ENCODE results near the gene TMEM185B.

Gene TMEM185B

DNA sequence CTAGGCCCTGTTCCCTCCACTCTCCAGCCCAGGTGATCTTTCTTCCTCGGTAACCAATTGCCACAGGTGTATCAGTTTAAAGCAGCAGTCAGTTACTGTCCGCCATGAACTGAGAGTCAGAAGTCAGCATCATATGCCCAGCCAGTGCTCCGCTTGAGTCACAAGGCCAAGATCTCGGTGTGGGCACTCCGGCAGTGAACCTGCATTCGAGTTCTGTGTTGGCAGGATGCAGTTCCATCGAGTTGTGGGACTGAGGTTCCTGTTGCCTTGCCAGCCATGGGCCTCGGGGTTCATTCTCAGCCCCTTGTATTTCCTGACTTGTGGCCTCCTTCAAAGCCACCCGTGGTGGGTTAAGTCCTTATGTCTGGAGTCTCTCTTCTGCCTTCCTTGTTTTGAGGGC, 3.1 kb upstream of the TMEM185B start:
- Histone ChIP-seq H3K79me2 (ENCODE audit: insufficient read depth, low read length) (peaks cover 18% of the 10 kb centered on the region), H2AFZ (ENCODE audit: low read length) (no peak overlapping the region), H4K20me1 (ENCODE audit: insufficient read depth, low read length, poor library complexity, severe bottlenecking) (peaks cover 3% of the 10 kb centered on the region), H3K4me2 (ENCODE audit: low read depth, low read length, poor library complexity, severe bottlenecking) (no peak overlapping the region), H3K9ac (ENCODE audit: low read depth, low read length, poor library complexity, severe bottlenecking) (no peak overlapping the region), H3K27me3 (ENCODE audit: insufficient read depth, low read length, poor library complexity, severe bottlenecking) (no peaks in the 10 kb centered on the region), H3K9me2 (replicated peaks; ENCODE audit: low read depth, low read length) (no peaks in the 10 kb centered on the region), H3K36me3 (ENCODE audit: insufficient read depth, low read length) (no peaks in the 10 kb centered on the region), H3K4me3 (ENCODE audit: low read length, poor library complexity, severe bottlenecking) (no peak overlapping the region), H3K9me3 (ENCODE audit: insufficient read depth, low read depth, low read length) (no peaks in the 10 kb centered on the region), H3K4me1 (ENCODE audit: insufficient read depth, low read length, poor library complexity, severe bottlenecking) (peaks cover 35% of the 10 kb centered on the region), H3F3A (ENCODE audit: low read depth) (no peaks in the 10 kb centered on the region)
- TF ChIP-seq, protein P1, sequence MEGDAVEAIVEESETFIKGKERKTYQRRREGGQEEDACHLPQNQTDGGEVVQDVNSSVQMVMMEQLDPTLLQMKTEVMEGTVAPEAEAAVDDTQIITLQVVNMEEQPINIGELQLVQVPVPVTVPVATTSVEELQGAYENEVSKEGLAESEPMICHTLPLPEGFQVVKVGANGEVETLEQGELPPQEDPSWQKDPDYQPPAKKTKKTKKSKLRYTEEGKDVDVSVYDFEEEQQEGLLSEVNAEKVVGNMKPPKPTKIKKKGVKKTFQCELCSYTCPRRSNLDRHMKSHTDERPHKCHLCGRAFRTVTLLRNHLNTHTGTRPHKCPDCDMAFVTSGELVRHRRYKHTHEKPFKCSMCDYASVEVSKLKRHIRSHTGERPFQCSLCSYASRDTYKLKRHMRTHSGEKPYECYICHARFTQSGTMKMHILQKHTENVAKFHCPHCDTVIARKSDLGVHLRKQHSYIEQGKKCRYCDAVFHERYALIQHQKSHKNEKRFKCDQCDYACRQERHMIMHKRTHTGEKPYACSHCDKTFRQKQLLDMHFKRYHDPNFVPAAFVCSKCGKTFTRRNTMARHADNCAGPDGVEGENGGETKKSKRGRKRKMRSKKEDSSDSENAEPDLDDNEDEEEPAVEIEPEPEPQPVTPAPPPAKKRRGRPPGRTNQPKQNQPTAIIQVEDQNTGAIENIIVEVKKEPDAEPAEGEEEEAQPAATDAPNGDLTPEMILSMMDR (conservative IDR thresholded peaks at IDR 0.05; ENCODE audit: low read length), result no peak
- TF ChIP-seq EZH2phosphoT487 (IDR thresholded peaks at IDR 0.05; ENCODE audit: borderline replicate concordance), result no peak

GRCh38 chr2:120225549-120226065, 2.4 kb upstream of the TMEM185B start:
- H3K4me1 ChIP-seq (ENCODE audit: insufficient read depth, low read length, poor library complexity, severe bottlenecking), result peaks cover 42% of the 10 kb centered on the region

DNA sequence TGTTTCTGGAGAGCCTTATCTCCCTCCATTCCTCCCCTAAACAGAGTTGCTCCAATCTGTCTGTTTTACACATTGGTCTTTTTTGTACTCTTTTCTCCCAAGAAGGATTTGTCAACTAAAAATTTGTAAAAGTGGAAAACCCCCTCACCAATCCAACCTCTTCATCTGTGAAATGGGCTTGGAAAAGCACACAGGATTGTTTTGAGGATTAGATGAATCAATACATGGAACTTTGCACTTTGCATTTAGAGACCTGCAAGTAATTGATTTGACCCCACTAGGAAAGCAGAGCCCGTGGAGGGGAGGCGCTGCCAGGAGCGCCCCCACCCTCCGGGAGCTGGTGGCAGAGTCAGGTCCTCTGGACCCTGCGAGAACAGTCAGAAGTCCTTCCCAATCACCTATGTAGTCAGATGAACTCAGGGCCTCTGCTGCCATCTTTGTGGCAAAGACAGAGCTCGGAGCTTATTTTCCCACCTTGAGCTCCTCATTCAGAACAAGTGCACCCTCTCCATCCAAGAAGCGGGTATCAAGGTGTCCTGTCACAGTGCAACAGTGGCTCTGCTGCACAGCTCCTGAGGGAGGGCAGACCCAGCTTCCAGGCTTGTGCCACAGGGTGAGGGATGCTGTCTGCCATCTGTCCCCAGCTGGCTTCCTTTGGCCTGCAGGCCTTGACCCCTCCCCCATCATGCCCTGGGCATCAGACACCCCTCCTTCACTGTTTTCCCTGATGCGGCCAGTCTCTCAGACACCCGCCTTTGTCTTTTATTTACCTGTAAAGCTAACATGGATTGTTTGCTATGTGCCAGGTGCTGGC, 1.7 kb upstream of the TMEM185B start:
- no peaks in the 10 kb centered on the region for H3K27me3 ChIP-seq (ENCODE audit: insufficient read depth, low read length, poor library complexity, severe bottlenecking)
- H3K79me2 ChIP-seq (ENCODE audit: insufficient read depth, low read length), result peaks cover 27% of the 10 kb centered on the region
- no peaks in the 10 kb centered on the region for H3K9me3 ChIP-seq (ENCODE audit: insufficient read depth, low read depth, low read length)
- H2AFZ ChIP-seq (ENCODE audit: low read length), result no peak overlapping the region
- no peaks in the 10 kb centered on the region for H3K9me2 ChIP-seq (replicated peaks; ENCODE audit: low read depth, low read length)
- H3K4me1 ChIP-seq (ENCODE audit: insufficient read depth, low read length, poor library complexity, severe bottlenecking), result peaks cover 44% of the 10 kb centered on the region
- no peak overlapping the region for H3K9ac ChIP-seq (ENCODE audit: low read depth, low read length, poor library complexity, severe bottlenecking)
- no peak overlapping the region for H3K4me3 ChIP-seq (ENCODE audit: low read length, poor library complexity, severe bottlenecking)
- H3F3A ChIP-seq (ENCODE audit: low read depth), result no peaks in the 10 kb centered on the region
- H4K20me1 ChIP-seq (ENCODE audit: insufficient read depth, low read length, poor library complexity, severe bottlenecking), result peaks cover 11% of the 10 kb centered on the region
- no peaks in the 10 kb centered on the region for H3K36me3 ChIP-seq (ENCODE audit: insufficient read depth, low read length)
- no peak for TF ChIP-seq EZH2phosphoT487 (IDR thresholded peaks at IDR 0.05; ENCODE audit: borderline replicate concordance)
- H3K4me2 ChIP-seq (ENCODE audit: low read depth, low read length, poor library complexity, severe bottlenecking), result no peak overlapping the region

More at GRCh38 chr2:120225549-120226065, 2.4 kb upstream of the TMEM185B start:
- Histone ChIP-seq H2AFZ (ENCODE audit: low read length) (no peak overlapping the region), H4K20me1 (ENCODE audit: insufficient read depth, low read length, poor library complexity, severe bottlenecking) (peaks cover 9% of the 10 kb centered on the region), H3K79me2 (ENCODE audit: insufficient read depth, low read length) (peaks cover 25% of the 10 kb centered on the region), H3F3A (ENCODE audit: low read depth) (no peaks in the 10 kb centered on the region), H3K9ac (ENCODE audit: low read depth, low read length, poor library complexity, severe bottlenecking) (no peak overlapping the region), H3K4me3 (ENCODE audit: low read length, poor library complexity, severe bottlenecking) (no peak overlapping the region), H3K36me3 (ENCODE audit: insufficient read depth, low read length) (no peaks in the 10 kb centered on the region), H3K4me2 (ENCODE audit: low read depth, low read length, poor library complexity, severe bottlenecking) (no peak overlapping the region), H3K9me3 (ENCODE audit: insufficient read depth, low read depth, low read length) (no peaks in the 10 kb centered on the region), H3K27me3 (ENCODE audit: insufficient read depth, low read length, poor library complexity, severe bottlenecking) (no peaks in the 10 kb centered on the region), H3K9me2 (replicated peaks; ENCODE audit: low read depth, low read length) (no peaks in the 10 kb centered on the region)
- TF ChIP-seq, protein P1 (conservative IDR thresholded peaks at IDR 0.05; ENCODE audit: low read length), result no peak
- TF ChIP-seq EZH2phosphoT487 (IDR thresholded peaks at IDR 0.05; ENCODE audit: borderline replicate concordance), result no peak
